ENCODE data around the gene AP5B1.
A peak's percentile ranks its signal among the peaks of the same experiment; 100 is the strongest.

DNA sequence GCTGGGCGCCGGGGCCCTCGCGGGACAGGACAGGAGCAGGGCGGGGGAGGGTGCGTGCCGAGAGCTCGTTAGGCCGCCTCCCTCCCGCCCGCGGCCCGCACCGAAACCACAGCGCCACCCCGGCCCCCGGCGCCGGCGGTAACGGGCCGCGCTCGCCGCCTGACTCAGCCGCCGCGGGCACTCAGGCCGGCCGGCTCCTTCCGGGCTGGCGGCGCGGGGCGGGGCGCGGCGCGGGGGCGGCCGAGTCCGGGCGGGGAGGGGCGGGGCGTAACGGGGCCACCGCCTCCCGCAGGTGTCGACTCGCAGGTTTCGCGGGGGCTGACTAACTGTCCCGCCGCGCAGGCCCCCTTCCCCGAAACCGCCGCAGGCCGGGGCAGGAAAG lies at the start of gene AP5B1:
- TF ChIP-seq, protein P1, sequence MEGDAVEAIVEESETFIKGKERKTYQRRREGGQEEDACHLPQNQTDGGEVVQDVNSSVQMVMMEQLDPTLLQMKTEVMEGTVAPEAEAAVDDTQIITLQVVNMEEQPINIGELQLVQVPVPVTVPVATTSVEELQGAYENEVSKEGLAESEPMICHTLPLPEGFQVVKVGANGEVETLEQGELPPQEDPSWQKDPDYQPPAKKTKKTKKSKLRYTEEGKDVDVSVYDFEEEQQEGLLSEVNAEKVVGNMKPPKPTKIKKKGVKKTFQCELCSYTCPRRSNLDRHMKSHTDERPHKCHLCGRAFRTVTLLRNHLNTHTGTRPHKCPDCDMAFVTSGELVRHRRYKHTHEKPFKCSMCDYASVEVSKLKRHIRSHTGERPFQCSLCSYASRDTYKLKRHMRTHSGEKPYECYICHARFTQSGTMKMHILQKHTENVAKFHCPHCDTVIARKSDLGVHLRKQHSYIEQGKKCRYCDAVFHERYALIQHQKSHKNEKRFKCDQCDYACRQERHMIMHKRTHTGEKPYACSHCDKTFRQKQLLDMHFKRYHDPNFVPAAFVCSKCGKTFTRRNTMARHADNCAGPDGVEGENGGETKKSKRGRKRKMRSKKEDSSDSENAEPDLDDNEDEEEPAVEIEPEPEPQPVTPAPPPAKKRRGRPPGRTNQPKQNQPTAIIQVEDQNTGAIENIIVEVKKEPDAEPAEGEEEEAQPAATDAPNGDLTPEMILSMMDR (IDR thresholded peaks at IDR 0.05), result no peak
- TF ChIP-seq POLR2A (IDR thresholded peaks at IDR 0.05) (peak in 3 of 4 donors; percentile 24 to 75 (median 67)), EP300 (IDR thresholded peaks at IDR 0.05) (no peak)
